Keratinocyte (primary cell): ENCODE measurements around the gene ENDOU. TPM values are rescaled to one million over a fixed set of nuclear protein-coding genes. Genes with fewer than 3 reads are reported as not detected.

Experiments
- DNase-seq: peaks from one replicate; pipeline ENCODE4 v3.0.0-alpha.2; 2011; ENCODE audit warnings: low read depth, missing footprints, low spot score
- FAIRE-seq: peaks from 2 replicates; lab custom pipeline; 2011; peaks lifted over from hg19 to GRCh38; lab: Jason Lieb, UNC
- H2AFZ ChIP-seq: 2 replicates; pipeline ENCODE4 v1.6.0; 2012; ENCODE audit warnings: low read length, control low read depth, inconsistent platforms; ENCODE audit not compliant: control insufficient read depth
- H3K27ac ChIP-seq: 2 replicates; pipeline ENCODE4 v1.5.1; 2011; ENCODE audit warnings: low read length; ENCODE audit not compliant: control insufficient read depth, insufficient read depth
- H3K27me3 ChIP-seq: 3 replicates; pipeline ENCODE4 v1.6.0; 2011; ENCODE audit warnings: low read length; ENCODE audit not compliant: control insufficient read depth, insufficient read depth; ENCODE audit errors: extremely low read depth
- H3K36me3 ChIP-seq, 2 experiments: 2 replicates in 1 of 2; 3 replicates in 1 of 2; pipeline ENCODE4 v1.5.1; 2011; ENCODE audit warnings: low read length in 2 of 2, mild to moderate bottlenecking in 1 of 2; ENCODE audit not compliant: control insufficient read depth in 2 of 2, insufficient read depth in 2 of 2; ENCODE audit errors: extremely low read depth in 1 of 2
- H3K4me1 ChIP-seq: 3 replicates; pipeline ENCODE4 v1.5.1; 2011; ENCODE audit warnings: low read length; ENCODE audit not compliant: control insufficient read depth, insufficient read depth; ENCODE audit errors: extremely low read depth
- H3K4me2 ChIP-seq: 3 replicates; pipeline ENCODE4 v1.6.0; 2011; ENCODE audit warnings: low read depth, low read length; ENCODE audit not compliant: control insufficient read depth, insufficient read depth; ENCODE audit errors: extremely low read depth
- H3K4me3 ChIP-seq, 3 experiments: fragments of 200-600 bp in 1 of 3; sonication (generic) in 1 of 3; 2 replicates in 2 of 3; 3 replicates in 1 of 3; pipeline ENCODE4 v1.5.1; 2011 to 2016; ENCODE audit warnings: low read length in 3 of 3, mild to moderate bottlenecking in 3 of 3, control low read depth in 2 of 3, inconsistent platforms in 1 of 3, low read depth in 1 of 3, mixed read lengths in 1 of 3, mixed run types in 1 of 3, moderate library complexity in 1 of 3; ENCODE audit not compliant: control insufficient read depth in 2 of 3, insufficient read depth in 2 of 3; ENCODE audit errors: extremely low read depth in 1 of 3
- H3K79me2 ChIP-seq: 2 replicates; pipeline ENCODE4 v1.6.0; 2012; ENCODE audit warnings: low read length; ENCODE audit not compliant: control insufficient read depth, insufficient read depth
- H3K9ac ChIP-seq: 3 replicates; pipeline ENCODE4 v1.6.0; 2011; ENCODE audit warnings: low read length; ENCODE audit not compliant: control insufficient read depth, insufficient read depth; ENCODE audit errors: extremely low read depth
- H3K9me1 ChIP-seq: 3 replicates; pipeline ENCODE4 v1.6.0; 2011; ENCODE audit warnings: low read length; ENCODE audit not compliant: control insufficient read depth, insufficient read depth; ENCODE audit errors: extremely low read depth
- H3K9me3 ChIP-seq: 2 replicates; pipeline ENCODE4 v1.5.1; 2012; ENCODE audit warnings: low read depth, low read length; ENCODE audit not compliant: control insufficient read depth
- H4K20me1 ChIP-seq: 3 replicates; pipeline ENCODE4 v1.6.0; 2011; ENCODE audit warnings: low read length; ENCODE audit not compliant: control insufficient read depth, insufficient read depth; ENCODE audit errors: extremely low read depth
- CTCF ChIP-seq, 3 experiments: IDR thresholded peaks in 1 of 3; conservative IDR thresholded peaks in 1 of 3; optimal IDR thresholded peaks in 1 of 3; 2 replicates in 2 of 3; 3 replicates in 1 of 3; pipeline versions ENCODE3 to v1.5.1; 2011; ENCODE audit warnings: low read length in 3 of 3, mild to moderate bottlenecking in 3 of 3, moderate library complexity in 2 of 3, control low read depth in 1 of 3, inconsistent platforms in 1 of 3; ENCODE audit not compliant: insufficient read depth in 2 of 3; ENCODE audit errors: extremely low read depth in 1 of 3
- EZH2 ChIP-seq: IDR thresholded peaks from one replicate; pipeline ENCODE4 v1.6.1; 2012; ENCODE audit warnings: inconsistent platforms, mild to moderate bottlenecking, low read length, moderate library complexity
- dilution Hi-C: fragments of 300-500 bp; cut with MboI; formaldehyde crosslinking; loops from one replicate; pipeline ENCODE4 v1.7.0; 2020; ENCODE audit warnings: low sequenced_read_pairs; ENCODE audit not compliant: extremely low pct_ligation_motif_present
- polyA plus RNA-seq, 5 experiments: library from polyadenylated mRNA; depleted of rRNA in 3 of 5; stranded (reverse) in 3 of 5; stranded (forward) in 1 of 5; unstranded in 1 of 5; fragments of >200 nt; gene quantifications; 1 replicate in 1 of 5; 2 replicates in 3 of 5; 3 replicates in 1 of 5; pipeline versions ENCODE4 v1.2.1 to v1.2.3, GENCODE V29; 2011 to 2012; ENCODE audit warnings: missing spikeins in 2 of 5, low read depth in 1 of 5, low replicate concordance in 1 of 5

ENDOU gene
- polyA plus RNA-seq, 1 donor (not counting 4 experiments of a cell fraction or from before 2014, with no cell fraction given), result 0.33 TPM

GRCh38 chr12:47754126-47754525 is 28.8 kb upstream of the ENDOU start:
- H3K4me1 ChIP-seq, result peaks cover 66% of the 10 kb centered on the region
- no peak for DNase-seq
- peak overlapping the region in 2 of 3 experiments; percentile 18 to 21 for H3K4me3 ChIP-seq
- H3K27me3 ChIP-seq, result no peaks in the 10 kb centered on the region
- no peaks in the 10 kb centered on the region for H3K9me3 ChIP-seq
- peak overlapping the region; percentile 80 for H3K4me2 ChIP-seq
- dilution Hi-C loops, result no loop called here
- H4K20me1 ChIP-seq, result no peaks in the 10 kb centered on the region
- no peak overlapping the region for H2AFZ ChIP-seq
- H3K9me1 ChIP-seq, result peaks cover 4% of the 10 kb centered on the region
- H3K79me2 ChIP-seq, result no peaks in the 10 kb centered on the region
- peaks cover 3 to 4% of the 10 kb centered on the region in 2 experiments for H3K36me3 ChIP-seq
- FAIRE-seq, result peak; percentile 82
- TF ChIP-seq CTCF (optimal IDR thresholded peaks at IDR 0.05 in 1 of 3, IDR thresholded peaks at IDR 0.05 in 1 of 3, conservative IDR thresholded peaks at IDR 0.05 in 1 of 3; ENCODE audit: extremely low read depth in 1 of 3, insufficient read depth in 2 of 3, low read length in 3 of 3) (no peak), EZH2 (no peak)
- H3K27ac ChIP-seq, result peak overlapping the region; percentile 93
- H3K9ac ChIP-seq, result peak overlapping the region; percentile 71

GRCh38 chr12:47753021-47754001 is 28.0 kb upstream of the ENDOU start:
- Histone ChIP-seq H4K20me1 (no peaks in the 10 kb centered on the region), H2AFZ (peak overlapping the region; percentile 21), H3K4me3 (peak overlapping the region in 2 of 3 experiments; percentile 23 to 31), H3K79me2 (no peaks in the 10 kb centered on the region), H3K9me3 (no peaks in the 10 kb centered on the region), H3K36me3 (peaks cover 5 to 10% of the 10 kb centered on the region in 2 experiments), H3K27ac (peak overlapping the region; percentile 93), H3K9ac (peak overlapping the region; percentile 71), H3K9me1 (peaks cover 4% of the 10 kb centered on the region), H3K4me2 (peak overlapping the region; percentile 80), H3K4me1 (peaks cover 67% of the 10 kb centered on the region), H3K27me3 (no peaks in the 10 kb centered on the region)
- DNase-seq (no peak), FAIRE-seq (no peak)
- dilution Hi-C loops, result no loop called here
- TF ChIP-seq CTCF (optimal IDR thresholded peaks at IDR 0.05 in 1 of 3, IDR thresholded peaks at IDR 0.05 in 1 of 3, conservative IDR thresholded peaks at IDR 0.05 in 1 of 3; ENCODE audit: extremely low read depth in 1 of 3, insufficient read depth in 2 of 3, low read length in 3 of 3), result no peak
